ENCODE data around the gene MT3. TPM values are rescaled to one million over a fixed set of nuclear protein-coding genes. Genes with fewer than 3 reads are reported as not detected.

MT3 gene
- total RNA-seq, 1 experiment from 2014 or later = not detected

DNA sequence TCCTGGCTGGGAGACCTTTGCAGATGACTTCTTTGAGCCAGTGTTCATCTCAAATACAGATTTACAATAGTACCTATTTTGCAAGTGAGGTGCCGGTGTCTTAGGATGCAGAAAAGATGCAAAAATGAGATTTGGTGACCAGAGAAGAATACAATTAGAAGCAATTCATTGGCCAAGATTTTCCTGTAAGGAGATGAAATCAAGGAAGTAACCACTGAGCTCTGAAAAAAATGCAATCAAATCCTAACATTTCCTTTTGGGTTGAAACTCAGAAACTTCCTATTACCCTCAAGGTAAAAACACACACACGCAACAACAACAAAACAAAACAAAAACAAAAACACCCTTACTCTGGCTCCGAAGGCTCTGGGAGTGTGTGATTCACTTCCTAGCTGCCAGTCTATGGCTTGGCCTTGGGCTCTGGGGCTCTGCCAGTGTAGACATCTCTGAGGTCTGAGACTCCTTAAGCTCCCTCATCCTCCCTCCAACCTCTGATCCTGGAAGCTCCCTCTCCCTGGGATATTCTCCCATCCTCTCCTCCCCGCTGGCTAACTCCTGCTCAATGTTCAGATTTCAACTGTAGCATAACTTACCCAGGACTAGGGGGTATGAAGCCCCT, 41.3 kb upstream of the MT3 start:
- Mint-ChIP-seq H3K9me3 (ENCODE audit: low read depth, unreplicated experiment) (no peaks in the 10 kb centered on the region), H3K36me3 (ENCODE audit: insufficient read depth, unreplicated experiment) (no peaks in the 10 kb centered on the region), H3K27ac (ENCODE audit: unreplicated experiment) (no peak overlapping the region), H3K4me1 (ENCODE audit: low read depth, unreplicated experiment) (no peaks in the 10 kb centered on the region), H3K4me3 (ENCODE audit: low read depth, unreplicated experiment) (no peak overlapping the region), H3K27me3 (ENCODE audit: unreplicated experiment) (peaks cover 59% of the 10 kb centered on the region)
- no peak for TF ChIP-seq CTCF (IDR thresholded peaks at IDR 0.05; ENCODE audit: unreplicated experiment)
- BruUV-seq (replicated peaks) = no TSS peak
- no peak for DNase-seq
- intact Hi-C loops (cut with micrococcal nuclease; ENCODE audit: unreplicated experiment) = no loop called here
- CTCF ChIA-PET = no interaction called here

- DNase-seq = no peak
- no peak overlapping the region for H3K4me3 Mint-ChIP-seq (ENCODE audit: low read depth, unreplicated experiment)
- no TSS peak for BruUV-seq (replicated peaks)
- no peak overlapping the region for H3K27ac Mint-ChIP-seq (ENCODE audit: unreplicated experiment)
- TF ChIP-seq CTCF (IDR thresholded peaks at IDR 0.05; ENCODE audit: unreplicated experiment) = no peak
- H3K9me3 Mint-ChIP-seq (ENCODE audit: low read depth, unreplicated experiment) = no peaks in the 10 kb centered on the region
- H3K27me3 Mint-ChIP-seq (ENCODE audit: unreplicated experiment) = peaks cover 70% of the 10 kb centered on the region
- CTCF ChIA-PET = no interaction called here
- intact Hi-C loops (cut with micrococcal nuclease; ENCODE audit: unreplicated experiment) = no loop called here
- H3K36me3 Mint-ChIP-seq (ENCODE audit: insufficient read depth, unreplicated experiment) = no peaks in the 10 kb centered on the region
- H3K4me1 Mint-ChIP-seq (ENCODE audit: low read depth, unreplicated experiment) = no peaks in the 10 kb centered on the region
Measured at GRCh38 chr16:56549161-56549560, 40.2 kb upstream of the MT3 start.

DNA sequence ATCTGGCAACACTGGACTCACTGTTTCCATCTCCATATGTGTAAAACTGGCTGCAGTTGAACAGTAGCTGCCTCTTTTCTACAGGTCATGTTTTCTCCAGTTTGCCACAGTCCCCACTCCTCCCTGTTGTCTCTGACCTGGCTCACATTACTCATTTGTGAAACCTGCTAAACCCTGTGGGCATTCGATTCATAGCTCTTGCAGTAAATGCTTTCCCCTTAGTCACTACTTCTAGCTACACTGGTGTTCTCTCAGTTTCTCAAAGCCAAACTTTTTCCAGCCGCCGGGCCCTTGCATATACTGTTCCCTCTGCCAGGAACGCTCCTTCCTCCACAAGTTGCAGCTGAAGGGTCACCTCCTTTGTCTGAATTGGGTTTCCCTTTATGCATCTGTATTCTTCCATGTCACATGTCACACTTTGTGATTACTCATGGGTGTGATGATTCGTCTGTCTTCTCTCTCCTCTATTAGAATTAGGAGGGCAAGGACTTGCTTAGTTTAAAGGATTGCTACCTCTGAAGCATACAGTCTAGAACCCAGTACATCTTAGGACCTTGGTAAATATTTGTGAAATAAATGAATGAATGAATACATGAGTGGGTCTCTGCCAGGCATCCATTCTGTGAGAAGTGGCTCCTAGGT, 39.5 kb upstream of the MT3 start:
- TF ChIP-seq CTCF (IDR thresholded peaks at IDR 0.05; ENCODE audit: unreplicated experiment) = no peak
- Mint-ChIP-seq H3K36me3 (ENCODE audit: insufficient read depth, unreplicated experiment) (no peaks in the 10 kb centered on the region), H3K27me3 (ENCODE audit: unreplicated experiment) (peaks cover 77% of the 10 kb centered on the region), H3K27ac (ENCODE audit: unreplicated experiment) (no peak overlapping the region), H3K4me3 (ENCODE audit: low read depth, unreplicated experiment) (no peak overlapping the region), H3K4me1 (ENCODE audit: low read depth, unreplicated experiment) (no peaks in the 10 kb centered on the region), H3K9me3 (ENCODE audit: low read depth, unreplicated experiment) (no peaks in the 10 kb centered on the region)
- CTCF ChIA-PET = no interaction called here
- no peak for DNase-seq
- no TSS peak for BruUV-seq (replicated peaks)
- intact Hi-C loops (cut with micrococcal nuclease; ENCODE audit: unreplicated experiment) = no loop called here

DNA sequence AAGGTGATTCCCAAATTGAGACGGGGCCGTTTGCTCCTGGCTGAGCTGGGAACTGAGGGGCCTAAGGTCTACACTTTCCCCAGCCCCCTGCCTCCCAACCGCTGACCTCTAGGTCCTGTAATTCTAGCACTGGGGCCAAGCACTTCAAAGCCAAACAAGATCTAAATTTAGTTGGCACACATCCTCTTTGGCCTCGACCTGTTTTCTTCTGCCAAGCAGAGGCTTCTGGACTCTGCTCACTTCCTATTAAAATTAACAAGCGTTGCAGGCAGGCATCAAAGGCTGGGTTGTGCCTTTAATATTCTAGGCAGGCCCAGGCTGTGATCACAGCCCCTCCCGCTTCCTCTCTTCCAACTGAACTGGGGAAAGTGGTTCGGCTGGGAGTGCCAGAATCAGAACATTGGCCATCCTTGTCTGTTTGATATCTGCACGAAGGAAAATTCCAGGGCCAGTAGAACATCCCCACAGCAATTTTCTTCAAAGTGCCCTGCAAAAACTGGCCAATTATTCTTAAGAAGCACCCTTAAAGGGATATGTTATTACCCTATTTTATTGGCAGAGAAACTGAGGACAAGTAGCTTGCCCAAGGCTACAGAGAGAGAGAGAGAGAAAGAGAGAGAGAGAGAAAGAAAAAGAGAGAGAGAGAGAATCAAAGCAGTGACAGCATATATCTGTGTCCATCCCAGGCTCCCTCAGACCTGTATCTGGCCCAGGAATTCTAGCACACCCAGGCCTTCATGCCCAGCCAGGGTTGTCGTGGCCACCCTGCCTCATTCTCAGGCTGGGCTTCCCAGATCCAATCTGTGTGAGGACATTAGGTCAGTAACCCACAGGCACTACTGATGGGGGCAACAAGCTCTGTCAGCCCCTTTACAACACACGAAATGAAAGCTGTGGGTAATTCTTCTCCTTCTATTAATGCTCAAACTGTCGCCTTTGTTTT, 37.3 kb upstream of the MT3 start:
- CTCF ChIA-PET = interaction anchor here (0.7 to 1.0 kb wide), 3 partner anchors 16 to 21 kb away, joined by 4 read pairs; no protein-coding TSS in a partner anchor

More for the DNA sequence above, 37.3 kb upstream of the MT3 start:
- Mint-ChIP-seq H3K9me3 (ENCODE audit: low read depth, unreplicated experiment) (no peaks in the 10 kb centered on the region), H3K4me3 (ENCODE audit: low read depth, unreplicated experiment) (no peak overlapping the region), H3K36me3 (ENCODE audit: insufficient read depth, unreplicated experiment) (no peaks in the 10 kb centered on the region), H3K27me3 (ENCODE audit: unreplicated experiment) (peaks cover 86% of the 10 kb centered on the region), H3K4me1 (ENCODE audit: low read depth, unreplicated experiment) (no peaks in the 10 kb centered on the region), H3K27ac (ENCODE audit: unreplicated experiment) (no peak overlapping the region)
- intact Hi-C loops (cut with micrococcal nuclease; ENCODE audit: unreplicated experiment) = no loop called here
- BruUV-seq (replicated peaks) = no TSS peak
- TF ChIP-seq CTCF (IDR thresholded peaks at IDR 0.05; ENCODE audit: unreplicated experiment) = no peak
- DNase-seq = no peak
